GM12801 (cell line): Measurements from ENCODE around the gene CELF4.

Source experiments
- CTCF ChIP-seq: IDR thresholded peaks from one replicate; pipeline ENCODE4 v1.5.1; 2011; ENCODE audit warnings: control low read depth; ENCODE audit not compliant: insufficient read length; ENCODE audit errors: extremely low read depth

The CELF4 gene

GRCh38 chr18:37242826-37243560, 322.6 kb downstream of the CELF4 start:
- no peak for TF ChIP-seq CTCF

GRCh38 chr18:37242091-37242490, 323.5 kb downstream of the CELF4 start:
- no peak for TF ChIP-seq CTCF

GRCh38 chr18:37238282-37239108, 327.1 kb downstream of the CELF4 start:
- no peak for TF ChIP-seq CTCF

- TF ChIP-seq CTCF: no peak
Observed at GRCh38 chr18:37235583-37235982, 330.0 kb downstream of the CELF4 start.

- TF ChIP-seq CTCF: no peak
Observed at GRCh38 chr18:37231251-37231650, 334.3 kb downstream of the CELF4 start.

GRCh38 chr18:37230768-37231167, 334.8 kb downstream of the CELF4 start:
- TF ChIP-seq CTCF: no peak

- no peak for TF ChIP-seq CTCF
Observed at GRCh38 chr18:37225279-37225678, 340.3 kb downstream of the CELF4 start.
